Adrenal gland (tissue), 5 donors: ENCODE measurements around the gene UNC45A.

Source experiments
- POLR2A ChIP-seq, 2 donors: fragments of 450-650 bp; IDR thresholded peaks; one replicate each; pipeline ENCODE4 v1.6.1; 2017; ENCODE audit warnings: antibody characterized with exemption in 2 of 2, mild to moderate bottlenecking in 2 of 2, moderate library complexity in 1 of 2
- TF ChIP-seq, protein P1 (sequence below), 6 experiments: fragments of 450-650 bp in 4 of 6; fragments of 200-600 bp in 2 of 6; sonication (generic) in 1 of 6; IDR thresholded peaks; 1 replicate in 5 of 6; 2 replicates in 1 of 6; pipeline versions ENCODE4 v1.5.1 to v1.8.0; 2016 to 2021; ENCODE audit warnings: antibody characterized with exemption in 6 of 6, mild to moderate bottlenecking in 2 of 6, moderate library complexity in 1 of 6
- donor health status: DM: no; HTN: no; CAD: no.

DNA sequence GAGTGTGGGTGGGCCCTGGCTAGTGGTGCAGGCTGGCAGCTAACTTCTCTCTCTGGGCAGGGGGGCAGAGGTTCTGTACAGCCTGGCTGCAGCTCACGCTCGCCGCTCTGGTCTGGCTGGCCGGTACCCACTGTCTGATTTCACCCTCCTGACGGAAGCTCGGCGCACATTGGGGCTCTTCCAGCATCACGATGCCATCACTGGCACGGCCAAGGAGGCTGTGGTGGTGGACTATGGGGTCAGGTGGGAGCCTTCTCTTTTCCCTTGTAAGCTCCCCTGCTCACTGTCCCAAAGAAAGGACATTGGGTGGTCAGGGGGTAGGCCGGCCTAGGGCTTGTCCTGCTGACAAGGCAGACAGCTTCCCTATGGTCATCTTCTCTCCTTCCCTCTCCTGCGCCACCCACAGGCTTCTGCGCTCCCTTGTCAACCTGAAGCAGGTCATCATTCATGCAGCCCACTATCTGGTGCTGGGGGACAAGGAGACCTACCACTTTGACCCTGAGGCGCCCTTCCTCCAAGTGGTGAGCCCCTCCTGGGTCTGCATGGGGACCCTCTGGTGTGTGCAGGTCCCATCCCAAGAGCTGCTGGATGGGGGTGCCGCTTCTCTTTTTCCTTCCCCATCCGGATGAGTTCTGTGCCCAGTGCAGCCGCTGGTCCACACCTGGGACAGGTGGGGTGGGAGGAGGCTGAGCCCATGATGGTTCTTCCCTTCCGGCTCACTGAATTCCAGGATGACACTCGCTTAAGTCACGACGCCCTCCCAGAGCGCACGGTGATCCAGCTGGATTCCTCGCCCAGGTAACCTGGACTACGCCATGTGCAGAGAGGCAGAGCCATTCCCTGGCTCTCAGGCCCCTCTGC lies 24.4 kb upstream of the UNC45A start:
- TF ChIP-seq, protein P1, sequence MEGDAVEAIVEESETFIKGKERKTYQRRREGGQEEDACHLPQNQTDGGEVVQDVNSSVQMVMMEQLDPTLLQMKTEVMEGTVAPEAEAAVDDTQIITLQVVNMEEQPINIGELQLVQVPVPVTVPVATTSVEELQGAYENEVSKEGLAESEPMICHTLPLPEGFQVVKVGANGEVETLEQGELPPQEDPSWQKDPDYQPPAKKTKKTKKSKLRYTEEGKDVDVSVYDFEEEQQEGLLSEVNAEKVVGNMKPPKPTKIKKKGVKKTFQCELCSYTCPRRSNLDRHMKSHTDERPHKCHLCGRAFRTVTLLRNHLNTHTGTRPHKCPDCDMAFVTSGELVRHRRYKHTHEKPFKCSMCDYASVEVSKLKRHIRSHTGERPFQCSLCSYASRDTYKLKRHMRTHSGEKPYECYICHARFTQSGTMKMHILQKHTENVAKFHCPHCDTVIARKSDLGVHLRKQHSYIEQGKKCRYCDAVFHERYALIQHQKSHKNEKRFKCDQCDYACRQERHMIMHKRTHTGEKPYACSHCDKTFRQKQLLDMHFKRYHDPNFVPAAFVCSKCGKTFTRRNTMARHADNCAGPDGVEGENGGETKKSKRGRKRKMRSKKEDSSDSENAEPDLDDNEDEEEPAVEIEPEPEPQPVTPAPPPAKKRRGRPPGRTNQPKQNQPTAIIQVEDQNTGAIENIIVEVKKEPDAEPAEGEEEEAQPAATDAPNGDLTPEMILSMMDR (IDR thresholded peaks at IDR 0.05) = no peak
- no peak for TF ChIP-seq POLR2A (IDR thresholded peaks at IDR 0.05)
